Upper lobe of left lung (tissue), 4 donors: ENCODE data around the gene ATXN7L2.

Source experiments
- CTCF ChIP-seq, 6 experiments: fragments of 450-650 bp in 4 of 6; fragments of 200-600 bp in 2 of 6; sonication (generic) in 2 of 6; IDR thresholded peaks; one replicate each; pipeline ENCODE4 v1.5.1; 2016 to 2019; ENCODE audit warnings: antibody characterized with exemption in 6 of 6
- POLR2A ChIP-seq, 4 donors: fragments of 450-650 bp; IDR thresholded peaks; one replicate each; pipeline ENCODE4 v1.5.1; 2016 to 2017; ENCODE audit warnings: antibody characterized with exemption in 4 of 4, mild to moderate bottlenecking in 2 of 4

- TF ChIP-seq CTCF (IDR thresholded peaks at IDR 0.05) (no peak), POLR2A (IDR thresholded peaks at IDR 0.05) (no peak)
Observed at GRCh38 chr1:109467301-109467777, 16.4 kb upstream of the ATXN7L2 start.
